ENCODE measurements around the gene CEP131. TPM values are rescaled to one million over a fixed set of nuclear protein-coding genes. Genes with fewer than 3 reads are reported as not detected.

Gene CEP131
- total RNA-seq, 6 experiments from 2014 or later = 1.5 to 4.3 (median 2.1) TPM

DNA sequence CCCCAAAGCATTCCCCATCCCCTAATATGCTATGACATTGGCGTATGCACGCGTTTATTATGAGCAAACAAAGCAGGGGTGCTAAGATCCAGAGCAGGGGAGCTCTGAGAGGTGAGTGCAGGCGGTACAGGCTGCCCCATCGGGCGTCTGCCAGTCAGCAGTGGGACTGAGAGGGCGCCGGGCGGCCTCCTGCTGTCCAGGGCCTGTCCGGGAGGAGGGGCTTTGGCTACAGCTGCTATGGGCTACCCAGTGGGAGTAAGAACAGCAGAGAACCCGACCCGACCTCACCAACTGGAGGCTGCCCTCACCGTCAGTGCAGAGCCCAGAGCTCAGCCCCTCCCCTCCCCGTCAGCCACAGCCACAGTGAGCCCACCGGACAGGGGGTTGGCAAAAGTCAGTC lies 38.2 kb downstream of the CEP131 start:
- no peaks in the 10 kb centered on the region for H3K27me3 ChIP-seq
- H3K4me1 ChIP-seq = no peaks in the 10 kb centered on the region
- ATAC-seq = no peak
- TF ChIP-seq POLR2A (IDR thresholded peaks at IDR 0.05) = no peak
- no peak for TF ChIP-seq CTCF (IDR thresholded peaks at IDR 0.05)
- H3K4me3 ChIP-seq = no peak overlapping the region
- intact Hi-C loops (cut with DNase I) = no loop called here
- 32% methylated on average over 9 of the region's 15 CpGs for WGBS (ENCODE audit: insufficient coverage, low coverage, low lambda C conversion rate, missing lambda C conversion rate)
- DNase-seq = no peak
- no peaks in the 10 kb centered on the region for H3K9me3 ChIP-seq
- H3K36me3 ChIP-seq = no peaks in the 10 kb centered on the region
- H3K27ac ChIP-seq = no peak overlapping the region

DNA sequence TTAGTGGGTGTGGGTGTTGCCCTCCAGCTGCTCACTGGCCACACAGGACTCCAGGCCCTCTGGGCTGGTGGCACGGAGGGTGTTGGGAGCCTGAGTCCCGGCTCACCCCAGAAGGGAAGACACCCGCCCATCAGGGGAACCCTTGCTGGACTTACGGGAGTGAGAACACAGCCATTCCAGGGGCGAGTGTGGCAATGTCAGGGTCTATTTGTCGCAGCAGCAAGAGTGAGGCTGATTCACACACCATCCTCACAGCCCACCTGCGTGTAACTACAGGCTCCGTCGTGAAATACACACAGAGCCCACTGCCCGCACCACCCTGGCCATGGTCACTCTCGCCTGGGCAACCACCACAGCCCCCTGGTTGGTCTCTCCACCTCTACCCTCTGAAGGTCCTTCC lies 39.0 kb downstream of the CEP131 start:
- WGBS (ENCODE audit: insufficient coverage, low coverage, low lambda C conversion rate, missing lambda C conversion rate) = no CpG with 5 or more reads among the region's 11 CpGs
- no peaks in the 10 kb centered on the region for H3K27me3 ChIP-seq
- no peak for ATAC-seq
- no peaks in the 10 kb centered on the region for H3K9me3 ChIP-seq
- intact Hi-C loops (cut with DNase I) = no loop called here
- no peaks in the 10 kb centered on the region for H3K4me1 ChIP-seq
- H3K36me3 ChIP-seq = no peaks in the 10 kb centered on the region
- TF ChIP-seq POLR2A (IDR thresholded peaks at IDR 0.05) (no peak), CTCF (IDR thresholded peaks at IDR 0.05) (no peak)
- no peak overlapping the region for H3K27ac ChIP-seq
- no peak for DNase-seq
- no peak overlapping the region for H3K4me3 ChIP-seq

DNA sequence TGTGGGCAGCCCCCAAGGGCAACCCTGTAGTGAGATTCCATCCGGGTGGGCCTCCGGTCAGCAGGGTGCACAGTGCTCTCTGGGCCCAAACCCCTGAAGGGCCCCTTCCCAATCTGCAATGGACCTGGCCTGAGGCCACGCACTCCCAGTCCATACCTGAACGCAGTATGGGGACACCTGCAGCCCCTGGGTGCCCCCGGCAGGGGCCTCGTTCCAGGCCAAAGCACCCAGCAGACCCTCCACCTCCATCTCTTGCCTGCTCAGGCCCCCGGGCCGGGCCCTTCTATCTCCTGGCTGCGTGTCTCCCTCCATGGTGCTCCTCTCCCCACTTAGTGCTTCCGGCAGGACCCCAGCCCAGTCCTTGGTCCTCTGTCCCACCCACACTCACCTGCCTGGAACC lies 39.4 kb downstream of the CEP131 start:
- intact Hi-C loops (cut with DNase I) = no loop called here
- TF ChIP-seq CTCF (IDR thresholded peaks at IDR 0.05) = no peak
- TF ChIP-seq POLR2A (IDR thresholded peaks at IDR 0.05) = no peak
- DNase-seq (no peak), ATAC-seq (no peak)
- Histone ChIP-seq H3K4me3 (no peak overlapping the region), H3K27ac (no peak overlapping the region), H3K36me3 (no peaks in the 10 kb centered on the region), H3K27me3 (no peaks in the 10 kb centered on the region), H3K9me3 (no peaks in the 10 kb centered on the region), H3K4me1 (no peaks in the 10 kb centered on the region)
- no CpG with 5 or more reads among the region's 10 CpGs for WGBS (ENCODE audit: insufficient coverage, low coverage, low lambda C conversion rate, missing lambda C conversion rate)

DNA sequence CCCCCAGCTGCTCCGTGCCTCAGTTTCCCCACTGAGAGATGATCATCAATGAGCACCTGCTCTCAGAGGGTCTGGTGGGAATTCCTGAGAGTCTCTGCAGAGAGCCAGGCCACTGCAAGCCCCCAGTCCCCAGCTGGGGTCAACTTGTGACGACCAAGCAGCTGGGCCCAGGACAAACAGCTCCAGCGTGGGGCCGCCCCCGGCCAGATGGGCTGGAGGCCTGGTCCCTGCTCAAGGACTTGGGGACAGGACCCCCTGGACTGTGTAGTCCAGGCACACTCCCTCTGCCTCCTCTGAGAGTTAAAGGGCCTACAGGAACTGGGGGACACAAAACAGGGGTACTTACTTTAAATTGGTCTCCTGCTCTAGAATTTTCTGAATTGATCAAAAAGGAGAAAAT lies 40.2 kb downstream of the CEP131 start:
- DNase-seq = no peak
- Histone ChIP-seq H3K36me3 (no peaks in the 10 kb centered on the region), H3K4me3 (no peak overlapping the region), H3K27me3 (no peaks in the 10 kb centered on the region), H3K27ac (no peak overlapping the region), H3K4me1 (no peaks in the 10 kb centered on the region), H3K9me3 (no peaks in the 10 kb centered on the region)
- intact Hi-C loops (cut with DNase I) = no loop called here
- ATAC-seq = no peak
- TF ChIP-seq CTCF (IDR thresholded peaks at IDR 0.05) (no peak), POLR2A (IDR thresholded peaks at IDR 0.05) (no peak)
- no CpG with 5 or more reads among the region's 5 CpGs for WGBS (ENCODE audit: insufficient coverage, low coverage, low lambda C conversion rate, missing lambda C conversion rate)

DNA sequence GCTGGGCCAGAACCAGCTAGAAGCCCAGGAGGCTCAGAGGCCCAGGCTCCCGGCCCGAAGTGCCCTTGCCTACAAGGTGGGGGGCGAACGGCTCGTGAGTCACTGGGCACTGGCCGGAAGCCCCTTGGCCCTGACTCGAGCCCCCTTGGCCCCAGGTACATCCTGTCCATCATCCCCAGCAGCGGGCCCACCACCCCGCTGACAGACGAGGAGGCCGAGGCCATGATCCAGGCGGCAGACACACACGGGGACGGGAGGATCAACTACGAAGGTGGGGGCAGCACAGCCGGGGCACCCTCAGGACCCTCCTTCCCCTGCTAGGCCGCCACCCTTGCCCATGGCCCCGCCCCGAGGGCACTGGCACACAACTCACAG lies 41.0 kb downstream of the CEP131 start:
- TF ChIP-seq CTCF (IDR thresholded peaks at IDR 0.05) (no peak), POLR2A (IDR thresholded peaks at IDR 0.05) (no peak)
- H3K9me3 ChIP-seq = no peaks in the 10 kb centered on the region
- ATAC-seq = no peak
- H3K27me3 ChIP-seq = no peaks in the 10 kb centered on the region
- DNase-seq = no peak
- no peak overlapping the region for H3K27ac ChIP-seq
- no peaks in the 10 kb centered on the region for H3K36me3 ChIP-seq
- WGBS (ENCODE audit: insufficient coverage, low coverage, low lambda C conversion rate, missing lambda C conversion rate) = 100% methylated on average over 1 of the region's 19 CpGs
- no peaks in the 10 kb centered on the region for H3K4me1 ChIP-seq
- intact Hi-C loops (cut with DNase I) = no loop called here
- no peak overlapping the region for H3K4me3 ChIP-seq
